Thyroid gland (tissue), 4 donors: ENCODE measurements around the gene ZNF346. TPM values are rescaled to one million over a fixed set of nuclear protein-coding genes. Genes with fewer than 3 reads are reported as not detected.
"Not testable (repeated sequence)": the region's sequence is repeated elsewhere in the genome, so short reads cannot be mapped to it uniquely, and the experiment has no call there.

Experiments
- DNase-seq, 2 donors: peaks; one replicate each; pipeline ENCODE4 v3.0.0-alpha.2; 2019
- H3K27ac ChIP-seq, 3 donors: fragments of 200-600 bp; sonication (generic); 1 replicate in 2 of 3; 2 replicates in 1 of 3; pipeline ENCODE4 v1.5.1; 2016 to 2019; ENCODE audit warnings: mild to moderate bottlenecking in 1 of 3, moderate library complexity in 1 of 3
- H3K27me3 ChIP-seq: fragments of 200-600 bp; sonication (generic); one replicate; pipeline ENCODE4 v1.5.1; 2019
- H3K36me3 ChIP-seq, 2 donors: fragments of 200-600 bp; sonication (generic); one replicate each; pipeline ENCODE4 v1.5.1; 2016 to 2019
- H3K4me1 ChIP-seq, 2 donors: fragments of 200-600 bp; sonication (generic); one replicate each; pipeline ENCODE4 v1.5.1; 2017 to 2019
- H3K4me3 ChIP-seq, 3 donors: fragments of 200-600 bp; sonication (generic); replicated peaks in 1 of 3; 1 replicate in 2 of 3; 2 replicates in 1 of 3; pipeline ENCODE4 v1.5.1; 2016; ENCODE audit warnings: mild to moderate bottlenecking in 1 of 3
- H3K9me3 ChIP-seq: fragments of 200-600 bp; sonication (generic); one replicate; pipeline ENCODE4 v1.5.1; 2017
- CTCF ChIP-seq, 6 experiments: fragments of 200-600 bp in 3 of 6; fragments of 450-650 bp in 3 of 6; sonication (generic) in 3 of 6; IDR thresholded peaks; one replicate each; pipeline ENCODE4 v1.5.1; 2016 to 2019; ENCODE audit warnings: antibody characterized with exemption in 6 of 6, mild to moderate bottlenecking in 2 of 6, inconsistent platforms in 1 of 6, moderate library complexity in 1 of 6
- POLR2A ChIP-seq, 2 donors: fragments of 450-650 bp; IDR thresholded peaks; one replicate each; pipeline ENCODE4 v1.6.1; 2017; ENCODE audit warnings: antibody characterized with exemption in 2 of 2, mild to moderate bottlenecking in 2 of 2, moderate library complexity in 1 of 2
- WGBS, 2 donors: methylation state at CpG; one replicate each; pipeline ENCODE4 v1.1.5; 2017; 5-methylcytosine and 5-hydroxymethylcytosine counted together
- intact Hi-C: fragments of 100-400 bp; cut with DNase I; formaldehyde crosslinking; loops from one replicate; pipeline ENCODE4 v1.15.1; 2023
- total RNA-seq, 4 donors: library from RNA; depleted of rRNA; stranded (reverse); fragments of >200 nt; gene quantifications; one replicate each; pipeline ENCODE4 v1.2.3, GENCODE V29; 2016

Gene ZNF346
- total RNA-seq, 4 donors from 2014 or later: 23.6 to 34.8 (median 26.2) TPM

DNA sequence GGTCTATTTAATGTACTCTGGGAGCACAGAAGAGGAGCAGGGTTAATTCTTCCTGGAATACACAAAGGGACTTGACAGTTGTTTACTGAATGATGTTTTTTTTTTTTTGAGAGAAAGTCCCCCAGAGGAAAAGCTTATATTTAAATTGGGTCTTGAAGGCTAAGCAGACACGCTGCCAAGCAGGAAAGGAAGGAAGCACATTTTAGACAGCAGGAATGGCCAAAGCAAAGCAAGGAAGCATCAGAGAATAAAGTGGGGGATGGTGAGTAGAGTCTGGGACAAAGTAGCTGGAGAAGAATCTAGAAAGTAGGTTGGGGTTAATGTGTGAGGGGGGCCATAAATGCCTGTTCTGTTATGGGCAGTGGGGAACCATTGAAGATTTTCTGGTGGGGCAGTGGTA, 21.5 kb downstream of the ZNF346 start:
- no peak for TF ChIP-seq CTCF (IDR thresholded peaks at IDR 0.05)
- TF ChIP-seq POLR2A (IDR thresholded peaks at IDR 0.05): no peak
- intact Hi-C loops: no loop called here
- no peak overlapping the region for H3K4me3 ChIP-seq
- H3K4me1 ChIP-seq: peaks cover 32 to 40% of the 10 kb centered on the region in 2 donors
- peak overlapping the region in 2 of 3 donors; percentile 16 to 33 for H3K27ac ChIP-seq
- peaks cover 10 to 11% of the 10 kb centered on the region in 2 donors for H3K36me3 ChIP-seq
- 67 to 68% methylated on average over 1 of the region's 1 CpG for WGBS, 2 donors
- no peak for DNase-seq
- no peaks in the 10 kb centered on the region for H3K27me3 ChIP-seq
- H3K9me3 ChIP-seq: no peaks in the 10 kb centered on the region

DNA sequence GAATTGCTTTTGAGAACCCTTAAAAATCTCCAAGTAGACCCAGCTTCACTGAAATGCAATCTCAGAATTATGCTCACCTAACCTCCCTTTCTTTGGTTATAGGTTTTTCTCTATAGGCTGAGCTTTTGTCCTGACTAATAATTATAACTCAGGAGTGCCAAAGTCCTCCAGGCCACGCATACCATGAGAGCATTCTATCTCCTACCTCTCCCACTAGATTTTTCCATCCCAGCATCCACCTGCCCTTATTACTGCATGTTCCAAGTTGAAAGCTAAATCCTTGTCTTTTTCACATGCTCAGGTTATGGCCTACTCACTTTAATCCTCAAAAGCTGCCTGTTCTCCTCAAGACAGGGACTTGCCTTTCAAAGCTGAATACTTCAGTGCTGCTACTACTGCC, 22.1 kb downstream of the ZNF346 start:
- H3K36me3 ChIP-seq: peaks cover 11 to 14% of the 10 kb centered on the region in 2 donors
- 89 to 95% methylated on average over 1 of the region's 1 CpG for WGBS, 2 donors
- H3K27me3 ChIP-seq: no peaks in the 10 kb centered on the region
- DNase-seq: no peak
- intact Hi-C loops: no loop called here
- TF ChIP-seq CTCF (IDR thresholded peaks at IDR 0.05) (no peak), POLR2A (IDR thresholded peaks at IDR 0.05) (no peak)
- H3K4me1 ChIP-seq: peaks cover 27 to 33% of the 10 kb centered on the region in 2 donors
- no peak overlapping the region for H3K4me3 ChIP-seq
- peak overlapping the region in 1 of 3 donors; percentile 33 for H3K27ac ChIP-seq
- no peaks in the 10 kb centered on the region for H3K9me3 ChIP-seq

- Histone ChIP-seq H3K27me3 (no peaks in the 10 kb centered on the region), H3K4me1 (peaks cover 27 to 33% of the 10 kb centered on the region in 2 donors), H3K9me3 (no peaks in the 10 kb centered on the region), H3K36me3 (peaks cover 11 to 17% of the 10 kb centered on the region in 2 donors), H3K4me3 (no peak overlapping the region), H3K27ac (no peak overlapping the region)
- no peak for DNase-seq
- intact Hi-C loops: no loop called here
- WGBS, 2 donors: 94 to 97% methylated on average over 4 of the region's 4 CpGs
- TF ChIP-seq POLR2A (IDR thresholded peaks at IDR 0.05): no peak
- TF ChIP-seq CTCF (IDR thresholded peaks at IDR 0.05): no peak
Observed at GRCh38 chr5:177045631-177046030, 23.1 kb downstream of the ZNF346 start.

- peaks cover 11 to 35% of the 10 kb centered on the region in 2 donors for H3K36me3 ChIP-seq
- 98% methylated on average over 7 of the region's 7 CpGs for WGBS, 2 donors
- intact Hi-C loops, H3K9me3 ChIP-seq, DNase-seq, H3K27me3 ChIP-seq, H3K27ac ChIP-seq, H3K4me1 ChIP-seq, H3K4me3 ChIP-seq: not testable (repeated sequence)
Observed at GRCh38 chr5:177048531-177048930, 26.0 kb downstream of the ZNF346 start.

GRCh38 chr5:177049285-177049684, 26.8 kb downstream of the ZNF346 start:
- Histone ChIP-seq H3K4me1 (peaks cover 1% of the 10 kb centered on the region in 2 donors), H3K4me3 (no peak overlapping the region), H3K9me3 (no peaks in the 10 kb centered on the region), H3K27me3 (no peaks in the 10 kb centered on the region), H3K27ac (no peak overlapping the region), H3K36me3 (peaks cover 11 to 35% of the 10 kb centered on the region in 2 donors)
- intact Hi-C loops: no loop called here
- no peak for DNase-seq
- 90% methylated on average over 4 to 5 of the region's 5 CpGs for WGBS, 2 donors
- TF ChIP-seq CTCF (IDR thresholded peaks at IDR 0.05) (no peak), POLR2A (IDR thresholded peaks at IDR 0.05) (no peak)
